Panc1 (cell line): ENCODE measurements around the gene FILIP1L. TPM values are rescaled to one million over a fixed set of nuclear protein-coding genes. Genes with fewer than 3 reads are reported as not detected.

ENCODE experiments used
- ATAC-seq: fragments of 200-7000 bp; cut with Tn5 transposase; 2 replicates; pipeline ENCODE4 v1.9.1; 2020; ENCODE audit warnings: mild to moderate bottlenecking, moderate library complexity
- BruUV-seq: library from RNA; stranded (reverse); fragments of 400-500 nt; replicated peaks from 2 replicates; lab custom pipeline; 2021; lab: Mats Ljungman, UMichigan
- CTCF ChIA-PET: fragments of 300-600 bp; sonication (Branson Sonifier 250); formaldehyde crosslinking; loops from one replicate; lab custom pipeline; 2022; ENCODE audit warnings: antibody characterized with exemption; lab: Charles Lee
- POLR2A ChIA-PET: fragments of 300-600 bp; sonication (Branson Sonifier 250); formaldehyde crosslinking; loops from one replicate; lab custom pipeline; 2022; ENCODE audit warnings: antibody characterized with exemption; lab: Charles Lee
- DNase-seq: peaks from one replicate; pipeline ENCODE4 v3.0.0-alpha.2; 2010; ENCODE audit warnings: low read depth, low spot score
- H3K27ac ChIP-seq: 2 replicates; pipeline ENCODE4 v1.5.1; 2011; ENCODE audit warnings: mild to moderate bottlenecking, low read length, inconsistent platforms
- H3K27me3 ChIP-seq: fragments of 200-500 bp; sonication (Bioruptor generic); 2 replicates; pipeline ENCODE4 v1.6.0; 2014; ENCODE audit warnings: low read length, inconsistent platforms; ENCODE audit not compliant: control insufficient read depth, insufficient read depth
- H3K36me3 ChIP-seq: fragments of 200-500 bp; sonication (Bioruptor generic); 2 replicates; pipeline ENCODE4 v1.5.1; 2014; ENCODE audit warnings: inconsistent platforms, mild to moderate bottlenecking, low read length, moderate library complexity; ENCODE audit not compliant: control insufficient read depth, insufficient read depth
- H3K4me1 ChIP-seq: 2 replicates; pipeline ENCODE4 v1.5.1; 2011; ENCODE audit warnings: inconsistent platforms, mild to moderate bottlenecking, low read length, moderate library complexity; ENCODE audit not compliant: control insufficient read depth, insufficient read depth
- H3K4me3 ChIP-seq, 2 experiments: 2 replicates each; pipeline ENCODE4 v1.5.1; 2011 to 2012; ENCODE audit warnings: low read depth in 2 of 2, low read length in 2 of 2, mild to moderate bottlenecking in 2 of 2, inconsistent platforms in 1 of 2, moderate library complexity in 1 of 2
- H3K9me3 ChIP-seq: fragments of 200-500 bp; sonication (Bioruptor generic); 2 replicates; pipeline ENCODE4 v1.5.1; 2014; ENCODE audit warnings: low read depth, mild to moderate bottlenecking, inconsistent platforms, low read length, moderate library complexity; ENCODE audit not compliant: control insufficient read depth, insufficient read depth
- POLR2AphosphoS5 ChIP-seq: IDR thresholded peaks from 2 replicates; pipeline ENCODE4 v1.6.1; 2012; ENCODE audit warnings: mild to moderate bottlenecking, low read depth, low read length, moderate library complexity
- SIN3A ChIP-seq: IDR thresholded peaks from 2 replicates; pipeline ENCODE4 v1.6.1; 2012; ENCODE audit warnings: low read depth, mild to moderate bottlenecking, low read length, moderate library complexity, borderline replicate concordance; ENCODE audit not compliant: insufficient read depth
- TCF7L2 ChIP-seq: IDR thresholded peaks from 2 replicates; pipeline ENCODE4 v1.6.1; 2011; ENCODE audit warnings: mild to moderate bottlenecking, low read depth, low read length, inconsistent platforms
- in situ Hi-C: cut with HindIII; loops from 2 replicates; pipeline ENCODE4 v1.10.0; 2016; ENCODE audit warnings: low sequenced_read_pairs, low pct_unique_long_range_greater_than_20kb
- intact Hi-C: fragments of 100-400 bp; cut with micrococcal nuclease; formaldehyde crosslinking; loops from one replicate; pipeline ENCODE4 v1.10.0; 2022; ENCODE audit not compliant: unreplicated experiment
- total RNA-seq: library from RNA; stranded (reverse); gene quantifications from one replicate; pipeline ENCODE4 v1.2.1, GENCODE V29; 2021; ENCODE audit not compliant: unreplicated experiment
- TF ChIP-seq, protein P1 (sequence below): fragments of 450-650 bp; IDR thresholded peaks from 2 replicates; pipeline ENCODE4 v1.5.1; 2017; ENCODE audit warnings: mild to moderate bottlenecking
- TF ChIP-seq, protein P2 (sequence below), 2 experiments: IDR thresholded peaks; 2 replicates each; pipeline ENCODE4 v1.6.1; 2011 to 2012; ENCODE audit warnings: low read depth in 2 of 2, control low read depth in 1 of 2, low read length in 1 of 2, mild to moderate bottlenecking in 1 of 2, moderate library complexity in 1 of 2; ENCODE audit not compliant: insufficient read depth in 1 of 2

Gene FILIP1L
- total RNA-seq, 1 experiment from 2014 or later: 3.2 TPM

DNA sequence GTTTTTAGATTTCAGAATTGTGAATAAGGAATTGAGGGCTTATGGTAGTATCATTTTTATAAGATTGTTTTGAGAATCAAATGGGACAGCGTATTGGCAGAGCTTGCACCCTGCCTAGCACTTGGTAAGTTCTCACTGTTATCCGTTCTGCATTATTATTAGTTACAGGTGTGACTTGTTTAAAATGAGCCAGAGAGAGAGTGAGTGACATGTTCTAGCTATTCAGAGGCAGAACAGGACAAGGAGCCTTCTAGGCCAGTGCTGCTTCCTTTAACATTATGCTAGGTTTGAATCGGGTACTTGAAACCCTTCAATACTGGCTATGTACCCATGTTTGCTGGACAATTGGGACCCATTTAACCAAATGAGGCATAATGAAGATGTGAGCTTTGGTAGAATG lies 133.7 kb downstream of the FILIP1L start:
- DNase-seq (no peak), ATAC-seq (no peak)
- in situ Hi-C loops: no loop called here
- POLR2A ChIA-PET: no interaction called here
- intact Hi-C loops: no loop called here
- H3K36me3 ChIP-seq: no peaks in the 10 kb centered on the region
- no peak overlapping the region for H3K4me3 ChIP-seq
- H3K27ac ChIP-seq: no peak overlapping the region
- no TSS peak for BruUV-seq
- H3K4me1 ChIP-seq: no peaks in the 10 kb centered on the region
- TF ChIP-seq TCF7L2 (no peak), POLR2AphosphoS5 (no peak)
- H3K9me3 ChIP-seq: no peaks in the 10 kb centered on the region
- CTCF ChIA-PET: no interaction called here
- no peaks in the 10 kb centered on the region for H3K27me3 ChIP-seq

- no peaks in the 10 kb centered on the region for H3K9me3 ChIP-seq
- BruUV-seq: no TSS peak
- intact Hi-C loops (no loop called here), in situ Hi-C loops (no loop called here)
- CTCF ChIA-PET: no interaction called here
- TF ChIP-seq, protein P1, sequence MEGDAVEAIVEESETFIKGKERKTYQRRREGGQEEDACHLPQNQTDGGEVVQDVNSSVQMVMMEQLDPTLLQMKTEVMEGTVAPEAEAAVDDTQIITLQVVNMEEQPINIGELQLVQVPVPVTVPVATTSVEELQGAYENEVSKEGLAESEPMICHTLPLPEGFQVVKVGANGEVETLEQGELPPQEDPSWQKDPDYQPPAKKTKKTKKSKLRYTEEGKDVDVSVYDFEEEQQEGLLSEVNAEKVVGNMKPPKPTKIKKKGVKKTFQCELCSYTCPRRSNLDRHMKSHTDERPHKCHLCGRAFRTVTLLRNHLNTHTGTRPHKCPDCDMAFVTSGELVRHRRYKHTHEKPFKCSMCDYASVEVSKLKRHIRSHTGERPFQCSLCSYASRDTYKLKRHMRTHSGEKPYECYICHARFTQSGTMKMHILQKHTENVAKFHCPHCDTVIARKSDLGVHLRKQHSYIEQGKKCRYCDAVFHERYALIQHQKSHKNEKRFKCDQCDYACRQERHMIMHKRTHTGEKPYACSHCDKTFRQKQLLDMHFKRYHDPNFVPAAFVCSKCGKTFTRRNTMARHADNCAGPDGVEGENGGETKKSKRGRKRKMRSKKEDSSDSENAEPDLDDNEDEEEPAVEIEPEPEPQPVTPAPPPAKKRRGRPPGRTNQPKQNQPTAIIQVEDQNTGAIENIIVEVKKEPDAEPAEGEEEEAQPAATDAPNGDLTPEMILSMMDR: no peak
- no peak for TF ChIP-seq TCF7L2
- TF ChIP-seq SIN3A: no peak
- TF ChIP-seq POLR2AphosphoS5: no peak
- TF ChIP-seq, protein P2, sequence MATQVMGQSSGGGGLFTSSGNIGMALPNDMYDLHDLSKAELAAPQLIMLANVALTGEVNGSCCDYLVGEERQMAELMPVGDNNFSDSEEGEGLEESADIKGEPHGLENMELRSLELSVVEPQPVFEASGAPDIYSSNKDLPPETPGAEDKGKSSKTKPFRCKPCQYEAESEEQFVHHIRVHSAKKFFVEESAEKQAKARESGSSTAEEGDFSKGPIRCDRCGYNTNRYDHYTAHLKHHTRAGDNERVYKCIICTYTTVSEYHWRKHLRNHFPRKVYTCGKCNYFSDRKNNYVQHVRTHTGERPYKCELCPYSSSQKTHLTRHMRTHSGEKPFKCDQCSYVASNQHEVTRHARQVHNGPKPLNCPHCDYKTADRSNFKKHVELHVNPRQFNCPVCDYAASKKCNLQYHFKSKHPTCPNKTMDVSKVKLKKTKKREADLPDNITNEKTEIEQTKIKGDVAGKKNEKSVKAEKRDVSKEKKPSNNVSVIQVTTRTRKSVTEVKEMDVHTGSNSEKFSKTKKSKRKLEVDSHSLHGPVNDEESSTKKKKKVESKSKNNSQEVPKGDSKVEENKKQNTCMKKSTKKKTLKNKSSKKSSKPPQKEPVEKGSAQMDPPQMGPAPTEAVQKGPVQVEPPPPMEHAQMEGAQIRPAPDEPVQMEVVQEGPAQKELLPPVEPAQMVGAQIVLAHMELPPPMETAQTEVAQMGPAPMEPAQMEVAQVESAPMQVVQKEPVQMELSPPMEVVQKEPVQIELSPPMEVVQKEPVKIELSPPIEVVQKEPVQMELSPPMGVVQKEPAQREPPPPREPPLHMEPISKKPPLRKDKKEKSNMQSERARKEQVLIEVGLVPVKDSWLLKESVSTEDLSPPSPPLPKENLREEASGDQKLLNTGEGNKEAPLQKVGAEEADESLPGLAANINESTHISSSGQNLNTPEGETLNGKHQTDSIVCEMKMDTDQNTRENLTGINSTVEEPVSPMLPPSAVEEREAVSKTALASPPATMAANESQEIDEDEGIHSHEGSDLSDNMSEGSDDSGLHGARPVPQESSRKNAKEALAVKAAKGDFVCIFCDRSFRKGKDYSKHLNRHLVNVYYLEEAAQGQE (IDR thresholded peaks at IDR 0.05; ENCODE audit: insufficient read depth in 1 of 2, low read depth in 2 of 2, low read length in 1 of 2): no peak
- H3K36me3 ChIP-seq: no peaks in the 10 kb centered on the region
- H3K27me3 ChIP-seq: no peaks in the 10 kb centered on the region
- ATAC-seq: no peak
- DNase-seq: no peak
- no peaks in the 10 kb centered on the region for H3K4me1 ChIP-seq
- H3K4me3 ChIP-seq: no peak overlapping the region
- POLR2A ChIA-PET: interaction anchor here (0.7 kb wide), 1 partner anchor 547 kb away, joined by 3 read pairs; no protein-coding TSS in a partner anchor
- no peak overlapping the region for H3K27ac ChIP-seq
These were observed 136.1 kb downstream of the FILIP1L start for GRCh38 chr3:99978221-99978620.

GRCh38 chr3:99976584-99976983 lies 137.7 kb downstream of the FILIP1L start:
- no peak for DNase-seq
- in situ Hi-C loops (no loop called here), intact Hi-C loops (no loop called here)
- H3K9me3 ChIP-seq: no peaks in the 10 kb centered on the region
- H3K4me1 ChIP-seq: no peaks in the 10 kb centered on the region
- ATAC-seq: no peak
- no peak overlapping the region for H3K4me3 ChIP-seq
- TF ChIP-seq, protein P2 (IDR thresholded peaks at IDR 0.05; ENCODE audit: insufficient read depth in 1 of 2, low read depth in 2 of 2, low read length in 1 of 2): no peak
- TF ChIP-seq POLR2AphosphoS5 (no peak), SIN3A (no peak), TCF7L2 (no peak)
- TF ChIP-seq, protein P1: no peak
- no TSS peak for BruUV-seq
- no peak overlapping the region for H3K27ac ChIP-seq
- POLR2A ChIA-PET: no interaction called here
- no peaks in the 10 kb centered on the region for H3K36me3 ChIP-seq
- CTCF ChIA-PET: no interaction called here
- H3K27me3 ChIP-seq: no peaks in the 10 kb centered on the region
